Activated naive CD8-positive, alpha-beta T cell treated with anti-CD3 and anti-CD28 coated beads for 36 hours (primary cell): ENCODE results near the gene TTC13. TPM values are rescaled to one million over a fixed set of nuclear protein-coding genes. Genes with fewer than 3 reads are reported as not detected.

Source experiments
- DNase-seq: peaks from one replicate; pipeline ENCODE4 v3.0.0; 2021
- H3K27ac Mint-ChIP-seq: one replicate; pipeline ENCODE4 v1.8.0; 2022; ENCODE audit warnings: mild to moderate bottlenecking, moderate library complexity, mixed read lengths
- H3K27me3 Mint-ChIP-seq: one replicate; pipeline ENCODE4 v1.8.0; 2022; ENCODE audit warnings: mild to moderate bottlenecking, mixed read lengths
- H3K36me3 Mint-ChIP-seq: one replicate; pipeline ENCODE4 v1.8.0; 2021; ENCODE audit warnings: mild to moderate bottlenecking, mixed read lengths
- H3K4me1 Mint-ChIP-seq: one replicate; pipeline ENCODE4 v1.8.0; 2021; ENCODE audit warnings: mixed read lengths
- H3K4me3 Mint-ChIP-seq: one replicate; pipeline ENCODE4 v1.8.0; 2022; ENCODE audit warnings: mild to moderate bottlenecking, moderate library complexity, mixed read lengths
- H3K9me3 Mint-ChIP-seq: one replicate; pipeline ENCODE4 v1.8.0; 2022; ENCODE audit warnings: mixed read lengths
- total RNA-seq, 2 experiments: library from RNA; stranded (reverse); gene quantifications; one replicate each; pipeline ENCODE4 v1.2.3, GENCODE V29; 2021

TTC13 gene
- total RNA-seq, 2 experiments from 2014 or later, result 13.4 to 15.5 TPM

- no peaks in the 10 kb centered on the region for H3K27me3 Mint-ChIP-seq
- H3K9me3 Mint-ChIP-seq, result no peaks in the 10 kb centered on the region
- peaks cover 39% of the 10 kb centered on the region for H3K4me1 Mint-ChIP-seq
- H3K27ac Mint-ChIP-seq, result peak overlapping the region; percentile 94
- H3K36me3 Mint-ChIP-seq, result peaks cover 36% of the 10 kb centered on the region
- no peak for DNase-seq
- H3K4me3 Mint-ChIP-seq, result peak overlapping the region; percentile 97
Measured at GRCh38 chr1:230976825-230977747, 1.6 kb downstream of the TTC13 start.

GRCh38 chr1:230976360-230976759 is 2.3 kb downstream of the TTC13 start:
- peaks cover 45% of the 10 kb centered on the region for H3K4me1 Mint-ChIP-seq
- no peak overlapping the region for H3K27ac Mint-ChIP-seq
- DNase-seq, result no peak
- H3K36me3 Mint-ChIP-seq, result peaks cover 40% of the 10 kb centered on the region
- no peaks in the 10 kb centered on the region for H3K27me3 Mint-ChIP-seq
- peak overlapping the region; percentile 4 for H3K4me3 Mint-ChIP-seq
- no peaks in the 10 kb centered on the region for H3K9me3 Mint-ChIP-seq

GRCh38 chr1:230975636-230976035 is 3.0 kb downstream of the TTC13 start:
- Mint-ChIP-seq H3K27ac (no peak overlapping the region), H3K36me3 (peaks cover 40% of the 10 kb centered on the region), H3K4me1 (peaks cover 45% of the 10 kb centered on the region), H3K9me3 (no peaks in the 10 kb centered on the region), H3K27me3 (no peaks in the 10 kb centered on the region), H3K4me3 (no peak overlapping the region)
- no peak for DNase-seq

- Mint-ChIP-seq H3K4me3 (peak overlapping the region; percentile 45), H3K36me3 (peaks cover 29% of the 10 kb centered on the region), H3K27ac (peak overlapping the region; percentile 76), H3K4me1 (peaks cover 50% of the 10 kb centered on the region), H3K9me3 (no peaks in the 10 kb centered on the region), H3K27me3 (no peaks in the 10 kb centered on the region)
- DNase-seq, result peak; percentile 33
Measured at GRCh38 chr1:230972855-230973271, 5.8 kb downstream of the TTC13 start.

GRCh38 chr1:230971771-230972170 is 6.9 kb downstream of the TTC13 start:
- DNase-seq, result no peak
- peaks cover 19% of the 10 kb centered on the region for H3K36me3 Mint-ChIP-seq
- H3K27ac Mint-ChIP-seq, result no peak overlapping the region
- peaks cover 42% of the 10 kb centered on the region for H3K4me1 Mint-ChIP-seq
- no peak overlapping the region for H3K4me3 Mint-ChIP-seq
- H3K9me3 Mint-ChIP-seq, result no peaks in the 10 kb centered on the region
- no peaks in the 10 kb centered on the region for H3K27me3 Mint-ChIP-seq

GRCh38 chr1:230970432-230970831 is 8.2 kb downstream of the TTC13 start:
- Mint-ChIP-seq H3K4me1 (peaks cover 32% of the 10 kb centered on the region), H3K4me3 (no peak overlapping the region), H3K27ac (no peak overlapping the region), H3K36me3 (peaks cover 8% of the 10 kb centered on the region), H3K27me3 (no peaks in the 10 kb centered on the region), H3K9me3 (no peaks in the 10 kb centered on the region)
- DNase-seq, result no peak

GRCh38 chr1:230966358-230966873 is 12.2 kb downstream of the TTC13 start:
- Mint-ChIP-seq H3K4me3 (no peak overlapping the region), H3K36me3 (peaks cover 3% of the 10 kb centered on the region), H3K27ac (no peak overlapping the region), H3K4me1 (peaks cover 16% of the 10 kb centered on the region), H3K9me3 (no peaks in the 10 kb centered on the region), H3K27me3 (no peaks in the 10 kb centered on the region)
- DNase-seq, result no peak

GRCh38 chr1:230965535-230965934 is 13.1 kb downstream of the TTC13 start:
- no peak overlapping the region for H3K27ac Mint-ChIP-seq
- H3K36me3 Mint-ChIP-seq, result peaks cover 11% of the 10 kb centered on the region

GRCh38 chr1:230964896-230965295 is 13.8 kb downstream of the TTC13 start:
- Mint-ChIP-seq H3K9me3 (no peaks in the 10 kb centered on the region), H3K4me1 (peaks cover 18% of the 10 kb centered on the region), H3K36me3 (peaks cover 17% of the 10 kb centered on the region), H3K27me3 (no peaks in the 10 kb centered on the region), H3K27ac (no peak overlapping the region), H3K4me3 (no peak overlapping the region)
- DNase-seq, result no peak

More at GRCh38 chr1:230965535-230965934, 13.1 kb downstream of the TTC13 start:
- no peak overlapping the region for H3K4me3 Mint-ChIP-seq
- no peaks in the 10 kb centered on the region for H3K9me3 Mint-ChIP-seq
- no peaks in the 10 kb centered on the region for H3K27me3 Mint-ChIP-seq
- H3K4me1 Mint-ChIP-seq, result peaks cover 21% of the 10 kb centered on the region
- DNase-seq, result no peak

- Mint-ChIP-seq H3K4me1 (peaks cover 7% of the 10 kb centered on the region), H3K9me3 (no peaks in the 10 kb centered on the region), H3K27me3 (no peaks in the 10 kb centered on the region), H3K36me3 (peaks cover 20% of the 10 kb centered on the region), H3K4me3 (no peak overlapping the region), H3K27ac (no peak overlapping the region)
- DNase-seq, result no peak
Measured at GRCh38 chr1:230958370-230958769, 20.3 kb downstream of the TTC13 start.

GRCh38 chr1:230957580-230957989 is 21.1 kb downstream of the TTC13 start:
- H3K27ac Mint-ChIP-seq, result no peak overlapping the region
- peaks cover 20% of the 10 kb centered on the region for H3K36me3 Mint-ChIP-seq
- no peaks in the 10 kb centered on the region for H3K27me3 Mint-ChIP-seq
- no peak for DNase-seq
- peaks cover 7% of the 10 kb centered on the region for H3K4me1 Mint-ChIP-seq
- H3K4me3 Mint-ChIP-seq, result no peak overlapping the region
- no peaks in the 10 kb centered on the region for H3K9me3 Mint-ChIP-seq

GRCh38 chr1:230950404-230950803 is 28.3 kb downstream of the TTC13 start:
- H3K4me3 Mint-ChIP-seq, result no peak overlapping the region
- DNase-seq, result no peak
- H3K36me3 Mint-ChIP-seq, result peaks cover 2% of the 10 kb centered on the region
- H3K27me3 Mint-ChIP-seq, result no peaks in the 10 kb centered on the region
- no peak overlapping the region for H3K27ac Mint-ChIP-seq
- H3K4me1 Mint-ChIP-seq, result peaks cover 2% of the 10 kb centered on the region
- no peaks in the 10 kb centered on the region for H3K9me3 Mint-ChIP-seq

- Mint-ChIP-seq H3K36me3 (peaks cover 8% of the 10 kb centered on the region), H3K4me1 (peaks cover 2% of the 10 kb centered on the region), H3K27me3 (no peaks in the 10 kb centered on the region), H3K4me3 (no peak overlapping the region), H3K9me3 (no peaks in the 10 kb centered on the region), H3K27ac (no peak overlapping the region)
- no peak for DNase-seq
Measured at GRCh38 chr1:230948903-230949302, 29.8 kb downstream of the TTC13 start.

- no peaks in the 10 kb centered on the region for H3K27me3 Mint-ChIP-seq
- H3K4me1 Mint-ChIP-seq, result peaks cover 2% of the 10 kb centered on the region
- no peak for DNase-seq
- no peak overlapping the region for H3K4me3 Mint-ChIP-seq
- H3K9me3 Mint-ChIP-seq, result no peaks in the 10 kb centered on the region
- H3K27ac Mint-ChIP-seq, result no peak overlapping the region
- H3K36me3 Mint-ChIP-seq, result peaks cover 8% of the 10 kb centered on the region
Measured at GRCh38 chr1:230948301-230948700, 30.4 kb downstream of the TTC13 start.

GRCh38 chr1:230943048-230943593 is 35.5 kb downstream of the TTC13 start:
- Mint-ChIP-seq H3K27me3 (no peaks in the 10 kb centered on the region), H3K36me3 (peaks cover 13% of the 10 kb centered on the region), H3K4me3 (no peak overlapping the region), H3K27ac (no peak overlapping the region), H3K4me1 (peaks cover 3% of the 10 kb centered on the region), H3K9me3 (no peaks in the 10 kb centered on the region)
- DNase-seq, result no peak
